Parathyroid adenoma (tissue), 2 donors: ENCODE measurements around the gene IGF1.

Source experiments
- H2AFZ ChIP-seq: fragments of 300-600 bp; sonication (generic); one replicate; pipeline ENCODE4 v1.7.0; 2017; ENCODE audit warnings: antibody characterized with exemption, mild to moderate bottlenecking
- H3K27ac ChIP-seq: fragments of 300-600 bp; sonication (generic); one replicate; pipeline ENCODE4 v1.7.0; 2017
- H3K27me3 ChIP-seq: fragments of 300-600 bp; sonication (generic); one replicate; pipeline ENCODE4 v1.7.0; 2017; ENCODE audit warnings: low read length; ENCODE audit not compliant: control insufficient read depth, insufficient read depth
- H3K36me3 ChIP-seq: fragments of 300-600 bp; sonication (generic); one replicate; pipeline ENCODE4 v1.7.0; 2017; ENCODE audit warnings: low read length; ENCODE audit not compliant: control insufficient read depth, insufficient read depth
- H3K4me1 ChIP-seq: fragments of 300-600 bp; sonication (generic); one replicate; pipeline ENCODE4 v1.7.0; 2017; ENCODE audit warnings: control low read depth
- H3K4me2 ChIP-seq: fragments of 300-600 bp; sonication (generic); one replicate; pipeline ENCODE4 v1.7.0; 2017; ENCODE audit warnings: low read length
- H3K4me3 ChIP-seq: fragments of 300-600 bp; sonication (generic); one replicate; pipeline ENCODE4 v1.7.0; 2017; ENCODE audit warnings: low read depth, low read length
- H3K79me2 ChIP-seq: fragments of 300-600 bp; sonication (generic); one replicate; pipeline ENCODE4 v1.7.0; 2017; ENCODE audit warnings: control low read depth
- H3K9ac ChIP-seq: fragments of 300-600 bp; sonication (generic); one replicate; pipeline ENCODE4 v1.7.0; 2017; ENCODE audit warnings: mild to moderate bottlenecking
- H3K9me3 ChIP-seq: fragments of 300-600 bp; sonication (generic); one replicate; pipeline ENCODE4 v1.7.0; 2017; ENCODE audit warnings: low read length; ENCODE audit not compliant: control insufficient read depth
- CTCF ChIP-seq: fragments of 300-600 bp; sonication (generic); IDR thresholded peaks from one replicate; pipeline ENCODE4 v1.7.0; 2017; ENCODE audit warnings: antibody characterized with exemption, mild to moderate bottlenecking
- donor health status: primary hyperparathyroidism.

The IGF1 gene

GRCh38 chr12:102480406-102480805 lies at the start of gene IGF1:
IGF1 (minus strand) TSS chr12:102480563; CDS start chr12:102480381, 182 bp downstream.
- no peak within 1 kb of the TSS for H3K27ac ChIP-seq
- no peaks in the 10 kb centered on the region for H3K79me2 ChIP-seq
- no peaks in the 10 kb centered on the region for H3K9me3 ChIP-seq
- TF ChIP-seq CTCF: no peak
- no peaks in the 10 kb centered on the region for H3K27me3 ChIP-seq
- H3K9ac ChIP-seq: no peak within 1 kb of the TSS
- peaks cover 2% of the 10 kb centered on the region for H3K4me1 ChIP-seq
- H3K4me3 ChIP-seq: no peak within 1 kb of the TSS
- no peak within 1 kb of the TSS for H3K4me2 ChIP-seq
- H3K36me3 ChIP-seq: no peaks in the 10 kb centered on the region
- H2AFZ ChIP-seq: no peak within 1 kb of the TSS

GRCh38 chr12:102528111-102528510 lies 47.7 kb upstream of the IGF1 start:
- no peaks in the 10 kb centered on the region for H3K9me3 ChIP-seq
- TF ChIP-seq CTCF: no peak
- H3K27me3 ChIP-seq: no peaks in the 10 kb centered on the region
- no peak overlapping the region for H3K9ac ChIP-seq
- no peaks in the 10 kb centered on the region for H3K79me2 ChIP-seq
- no peak overlapping the region for H2AFZ ChIP-seq
- no peak overlapping the region for H3K4me3 ChIP-seq
- H3K4me2 ChIP-seq: no peak overlapping the region
- no peaks in the 10 kb centered on the region for H3K36me3 ChIP-seq
- no peaks in the 10 kb centered on the region for H3K4me1 ChIP-seq
- no peak overlapping the region for H3K27ac ChIP-seq

GRCh38 chr12:102527171-102527720 lies 46.9 kb upstream of the IGF1 start:
- Histone ChIP-seq H3K4me1 (no peaks in the 10 kb centered on the region), H3K9me3 (no peaks in the 10 kb centered on the region), H3K9ac (no peak overlapping the region), H2AFZ (no peak overlapping the region), H3K4me2 (no peak overlapping the region), H3K27ac (no peak overlapping the region), H3K4me3 (no peak overlapping the region), H3K27me3 (no peaks in the 10 kb centered on the region), H3K36me3 (no peaks in the 10 kb centered on the region), H3K79me2 (no peaks in the 10 kb centered on the region)
- TF ChIP-seq CTCF: no peak

GRCh38 chr12:102526656-102527055 lies 46.3 kb upstream of the IGF1 start:
- H3K36me3 ChIP-seq: no peaks in the 10 kb centered on the region
- H3K27ac ChIP-seq: no peak overlapping the region
- no peaks in the 10 kb centered on the region for H3K9me3 ChIP-seq
- no peak overlapping the region for H3K4me2 ChIP-seq
- no peak for TF ChIP-seq CTCF
- no peaks in the 10 kb centered on the region for H3K4me1 ChIP-seq
- no peak overlapping the region for H3K9ac ChIP-seq
- no peak overlapping the region for H3K4me3 ChIP-seq
- no peak overlapping the region for H2AFZ ChIP-seq
- H3K27me3 ChIP-seq: no peaks in the 10 kb centered on the region
- no peaks in the 10 kb centered on the region for H3K79me2 ChIP-seq

- no peaks in the 10 kb centered on the region for H3K79me2 ChIP-seq
- H3K4me1 ChIP-seq: no peaks in the 10 kb centered on the region
- no peaks in the 10 kb centered on the region for H3K27me3 ChIP-seq
- no peak overlapping the region for H3K4me2 ChIP-seq
- H3K4me3 ChIP-seq: no peak overlapping the region
- H3K36me3 ChIP-seq: no peaks in the 10 kb centered on the region
- no peaks in the 10 kb centered on the region for H3K9me3 ChIP-seq
- no peak overlapping the region for H2AFZ ChIP-seq
- TF ChIP-seq CTCF: no peak
- no peak overlapping the region for H3K27ac ChIP-seq
- H3K9ac ChIP-seq: no peak overlapping the region
Measured at GRCh38 chr12:102522768-102523167, 42.4 kb upstream of the IGF1 start.
